H9 (cell line): ENCODE results near the gene GRIK3. TPM values are rescaled to one million over a fixed set of nuclear protein-coding genes. Genes with fewer than 3 reads are reported as not detected.

Source experiments
- DNase-seq: peaks from one replicate; pipeline ENCODE4 v3.0.0-alpha.2; 2017
- H2AFZ ChIP-seq: one replicate; pipeline ENCODE4 v1.6.1; 2013; ENCODE audit warnings: mild to moderate bottlenecking, low read length, control low read depth, moderate library complexity
- H2AK5ac ChIP-seq: 2 replicates; pipeline ENCODE4 v1.6.1; 2013; ENCODE audit warnings: low read length, control low read depth, mixed read lengths; ENCODE audit not compliant: insufficient read length
- H2BK120ac ChIP-seq: one replicate; pipeline ENCODE4 v1.6.1; 2013; ENCODE audit warnings: low read depth, mild to moderate bottlenecking, low read length, control low read depth, inconsistent platforms; ENCODE audit not compliant: poor library complexity, severe bottlenecking
- H2BK12ac ChIP-seq: 2 replicates; pipeline ENCODE4 v1.6.1; 2013; ENCODE audit warnings: low read length, control low read depth, mixed read lengths, low read depth; ENCODE audit not compliant: insufficient read length
- H2BK15ac ChIP-seq: 2 replicates; pipeline ENCODE4 v1.6.1; 2013; ENCODE audit warnings: low read depth, low read length, control low read depth
- H2BK20ac ChIP-seq: one replicate; pipeline ENCODE4 v1.6.1; 2013; ENCODE audit warnings: low read depth, mild to moderate bottlenecking, low read length, control low read depth, inconsistent platforms; ENCODE audit not compliant: poor library complexity, severe bottlenecking
- H2BK5ac ChIP-seq: 2 replicates; pipeline ENCODE4 v1.6.1; 2013; ENCODE audit warnings: low read length, control low read depth, mixed read lengths; ENCODE audit not compliant: insufficient read length
- H3K14ac ChIP-seq: 2 replicates; pipeline ENCODE4 v1.6.1; 2013; ENCODE audit warnings: low read length, control low read depth; ENCODE audit not compliant: insufficient read depth
- H3K18ac ChIP-seq: 2 replicates; pipeline ENCODE4 v1.6.1; 2013; ENCODE audit warnings: low read depth, mild to moderate bottlenecking, mixed read lengths, low read length, control low read depth; ENCODE audit not compliant: insufficient read length
- H3K23ac ChIP-seq: 2 replicates; pipeline ENCODE4 v1.6.1; 2013; ENCODE audit warnings: low read length, control low read depth, mixed read lengths, low read depth; ENCODE audit not compliant: insufficient read length
- H3K23me2 ChIP-seq: 2 replicates; pipeline ENCODE4 v1.6.1; 2013; ENCODE audit warnings: low read depth, mild to moderate bottlenecking, mixed read lengths, low read length, control low read depth; ENCODE audit not compliant: insufficient read length, poor library complexity, severe bottlenecking
- H3K27ac ChIP-seq: 2 replicates; pipeline ENCODE4 v1.5.1; 2013; ENCODE audit warnings: low read length, control low read depth, mixed read lengths, low read depth; ENCODE audit not compliant: insufficient read length
- H3K27me3 ChIP-seq: 2 replicates; pipeline ENCODE4 v1.6.1; 2013; ENCODE audit warnings: low read length, control low read depth, inconsistent platforms; ENCODE audit not compliant: insufficient read depth
- H3K4ac ChIP-seq: 2 replicates; pipeline ENCODE4 v1.6.1; 2013; ENCODE audit warnings: low read depth, mild to moderate bottlenecking, control low read depth, inconsistent platforms, low read length, moderate library complexity
- H3K4me1 ChIP-seq: 2 replicates; pipeline ENCODE4 v1.6.1; 2013; ENCODE audit warnings: low read length, control low read depth, inconsistent platforms; ENCODE audit not compliant: insufficient read depth
- H3K4me2 ChIP-seq: 2 replicates; pipeline ENCODE4 v1.6.1; 2013; ENCODE audit warnings: low read length, control low read depth, mixed read lengths; ENCODE audit not compliant: insufficient read length, insufficient read depth
- H3K56ac ChIP-seq: 2 replicates; pipeline ENCODE4 v1.6.1; 2013; ENCODE audit warnings: low read depth, mild to moderate bottlenecking, mixed read lengths, low read length, control low read depth; ENCODE audit not compliant: insufficient read length
- H3K79me1 ChIP-seq: 2 replicates; pipeline ENCODE4 v1.6.1; 2013; ENCODE audit warnings: low read depth, mild to moderate bottlenecking, moderate library complexity, low read length, control low read depth, inconsistent platforms; ENCODE audit not compliant: insufficient read depth, poor library complexity, severe bottlenecking
- H3K79me2 ChIP-seq: 2 replicates; pipeline ENCODE4 v1.6.1; 2013; ENCODE audit warnings: low read length, control low read depth, inconsistent platforms; ENCODE audit not compliant: insufficient read depth
- H3K9ac ChIP-seq: 2 replicates; pipeline ENCODE4 v1.6.1; 2013; ENCODE audit warnings: low read length, control low read depth, mixed read lengths; ENCODE audit not compliant: insufficient read length; ENCODE audit errors: extremely low read depth
- H3K9me3 ChIP-seq: one replicate; pipeline ENCODE4 v1.6.1; 2013; ENCODE audit warnings: low read depth, low read length, inconsistent platforms; ENCODE audit not compliant: control insufficient read depth
- H3T11ph ChIP-seq: one replicate; pipeline ENCODE4 v1.6.1; 2013; ENCODE audit warnings: mild to moderate bottlenecking, low read length, control low read depth, inconsistent platforms
- H4K20me1 ChIP-seq: one replicate; pipeline ENCODE4 v1.6.1; 2013; ENCODE audit not compliant: control insufficient read depth, insufficient read length, insufficient read depth
- H4K5ac ChIP-seq: 2 replicates; pipeline ENCODE4 v1.6.1; 2013; ENCODE audit warnings: low read depth, mild to moderate bottlenecking, mixed read lengths, low read length, control low read depth; ENCODE audit not compliant: insufficient read length
- H4K8ac ChIP-seq: replicated peaks from 2 replicates; pipeline ENCODE4 v1.6.1; 2013; ENCODE audit warnings: low read length, control low read depth, mixed read lengths, low read depth; ENCODE audit not compliant: insufficient read length
- H4K91ac ChIP-seq: 2 replicates; pipeline ENCODE4 v1.6.1; 2013; ENCODE audit warnings: low read depth, mild to moderate bottlenecking, moderate library complexity, mixed read lengths, low read length, control low read depth; ENCODE audit not compliant: insufficient read length
- H3K27ac Mint-ChIP-seq, 3 experiments: 2 replicates in 2 of 3; 3 replicates in 1 of 3; pipeline ENCODE4 v1.8.0; 2020 to 2021; ENCODE audit warnings: mixed read lengths in 3 of 3, mild to moderate bottlenecking in 1 of 3, moderate library complexity in 1 of 3
- H3K27me3 Mint-ChIP-seq: 2 replicates; pipeline ENCODE4 v1.8.0; 2021; ENCODE audit warnings: low read depth, mild to moderate bottlenecking, moderate library complexity, mixed read lengths
- H3K36me3 Mint-ChIP-seq, 3 experiments: 2 replicates in 2 of 3; 3 replicates in 1 of 3; pipeline ENCODE4 v1.8.0; 2020 to 2021; ENCODE audit warnings: low read depth in 3 of 3, mixed read lengths in 3 of 3; ENCODE audit not compliant: insufficient read depth in 1 of 3
- H3K4me1 Mint-ChIP-seq, 2 experiments: 2 replicates each; pipeline ENCODE4 v1.8.0; 2020; ENCODE audit warnings: mixed read lengths in 2 of 2
- H3K4me3 Mint-ChIP-seq, 2 experiments: 2 replicates in 1 of 2; 3 replicates in 1 of 2; pipeline ENCODE4 v1.8.0; 2020 to 2021; ENCODE audit warnings: mild to moderate bottlenecking in 2 of 2, mixed read lengths in 2 of 2, moderate library complexity in 1 of 2
- H3K9me3 Mint-ChIP-seq, 2 experiments: 2 replicates in 1 of 2; 3 replicates in 1 of 2; pipeline ENCODE4 v1.8.0; 2020; ENCODE audit warnings: mild to moderate bottlenecking in 2 of 2, mixed read lengths in 2 of 2, moderate library complexity in 1 of 2
- CTCF ChIP-seq: fragments of 200-600 bp; sonication (generic); conservative IDR thresholded peaks from 3 replicates; pipeline ENCODE4 v1.8.0; 2021; ENCODE audit warnings: antibody characterized with exemption, mild to moderate bottlenecking
- WGBS: extraction: QIAGEN DNeasy Blood & Tissue Kit; methylation state at CpG from one replicate; pipeline ENCODE4 v1.1.7; 2013; ENCODE audit warnings: missing lambda C conversion rate, low lambda C conversion rate, mixed read lengths; ENCODE audit not compliant: insufficient read length; ENCODE audit errors: extremely low coverage; 5-methylcytosine and 5-hydroxymethylcytosine counted together
- total RNA-seq: library from RNA; stranded (reverse); gene quantifications from 2 replicates; pipeline ENCODE4 v1.2.1, GENCODE V29; 2021

The GRIK3 gene
- total RNA-seq, 1 experiment from 2014 or later, result 1.7 TPM

GRCh38 chr1:36922593-36923426 lies 111.5 kb downstream of the GRIK3 start:
- Histone ChIP-seq H2BK15ac (no peak overlapping the region), H2AFZ (no peak overlapping the region), H3K27ac (no peak overlapping the region), H4K91ac (no peak overlapping the region), H2AK5ac (no peak overlapping the region), H3K4me1 (no peaks in the 10 kb centered on the region; the same call in 1 of the 2 replicates), H2BK5ac (no peak overlapping the region), H3K9ac (no peak overlapping the region), H4K5ac (no peak overlapping the region), H3T11ph (no peak overlapping the region), H2BK12ac (no peak overlapping the region), H3K79me2 (no peaks in the 10 kb centered on the region), H3K79me1 (no peaks in the 10 kb centered on the region), H3K18ac (no peak overlapping the region), H3K4me2 (no peak overlapping the region), H3K14ac (no peak overlapping the region), H4K20me1 (no peaks in the 10 kb centered on the region), H2BK20ac (no peak overlapping the region), H3K56ac (no peak overlapping the region), H3K27me3 (no peaks in the 10 kb centered on the region), H3K9me3 (no peaks in the 10 kb centered on the region), H2BK120ac (no peak overlapping the region), H4K8ac (no peak overlapping the region), H3K4ac (no peak overlapping the region), H3K23ac (no peak overlapping the region), H3K23me2 (no peaks in the 10 kb centered on the region)
- no peak for DNase-seq
- Mint-ChIP-seq H3K9me3 (no peaks in the 10 kb centered on the region), H3K36me3 (no peaks in the 10 kb centered on the region), H3K27me3 (no peaks in the 10 kb centered on the region; the same call in 1 of the 2 replicates), H3K4me1 (peaks cover 17 to 43% of the 10 kb centered on the region in 2 experiments), H3K4me3 (no peak overlapping the region), H3K27ac (peak overlapping the region in 1 of 3 experiments; percentile 41; a peak in 1 of 7 replicates)
- TF ChIP-seq CTCF, result no peak
- no CpG with 5 or more reads among the region's 11 CpGs for WGBS
